ENCODE results near the gene SLC44A1. TPM values are rescaled to one million over a fixed set of nuclear protein-coding genes. Genes with fewer than 3 reads are reported as not detected.

The SLC44A1 gene
- total RNA-seq, 6 donors from 2014 or later: 15.7 to 62.2 (median 44.6) TPM

DNA sequence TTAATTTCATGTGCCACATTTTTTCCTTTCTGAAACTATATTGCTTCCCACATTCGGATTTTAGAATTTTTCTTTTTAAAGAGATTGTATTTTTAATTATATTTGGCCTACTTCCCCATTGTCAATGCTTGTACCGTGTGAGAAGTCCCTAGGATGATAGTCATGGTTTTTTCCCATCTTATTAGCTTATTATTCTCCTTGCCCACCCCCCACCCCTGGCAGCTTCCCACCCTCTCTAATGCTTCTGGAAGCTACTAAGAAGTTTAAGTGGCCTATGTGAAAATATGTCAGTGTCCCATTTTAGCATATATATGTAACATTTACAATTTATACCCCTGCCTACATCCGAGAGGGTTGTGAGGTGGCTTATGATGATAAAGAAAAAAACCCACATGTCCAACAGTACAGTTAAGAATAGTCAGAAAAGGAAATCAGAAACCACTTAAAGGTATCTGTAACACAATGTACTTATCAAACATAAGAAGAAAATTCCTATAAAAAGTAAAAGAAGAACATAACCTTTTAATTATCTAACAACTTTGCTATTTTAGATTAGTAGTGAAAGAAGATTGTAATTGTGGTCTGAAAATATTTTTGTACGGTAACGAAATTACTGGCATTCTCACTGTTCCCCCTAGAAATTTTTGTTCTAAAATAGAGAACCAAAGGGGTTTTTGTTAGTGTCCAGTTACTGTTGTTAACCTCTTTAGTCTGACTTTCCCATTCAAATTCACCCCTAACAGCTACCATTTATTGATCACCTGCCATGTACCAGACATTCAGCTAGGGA, 62.1 kb downstream of the SLC44A1 start:
- H3K4me1 ChIP-seq: peaks cover 0 to 12% (median 7%) of the 10 kb centered on the region in 4 donors
- H3K27me3 ChIP-seq: no peaks in the 10 kb centered on the region
- WGBS, 2 donors: 85 to 86% methylated on average over 5 of the region's 5 CpGs
- ATAC-seq (ENCODE audit: low FRiP score in 2 of 2) (no peak), DNase-seq (no peak)
- H3K36me3 ChIP-seq: no peaks in the 10 kb centered on the region
- no peak overlapping the region for H3K4me3 ChIP-seq
- no peak overlapping the region for H3K27ac ChIP-seq
- TF ChIP-seq, protein P1, sequence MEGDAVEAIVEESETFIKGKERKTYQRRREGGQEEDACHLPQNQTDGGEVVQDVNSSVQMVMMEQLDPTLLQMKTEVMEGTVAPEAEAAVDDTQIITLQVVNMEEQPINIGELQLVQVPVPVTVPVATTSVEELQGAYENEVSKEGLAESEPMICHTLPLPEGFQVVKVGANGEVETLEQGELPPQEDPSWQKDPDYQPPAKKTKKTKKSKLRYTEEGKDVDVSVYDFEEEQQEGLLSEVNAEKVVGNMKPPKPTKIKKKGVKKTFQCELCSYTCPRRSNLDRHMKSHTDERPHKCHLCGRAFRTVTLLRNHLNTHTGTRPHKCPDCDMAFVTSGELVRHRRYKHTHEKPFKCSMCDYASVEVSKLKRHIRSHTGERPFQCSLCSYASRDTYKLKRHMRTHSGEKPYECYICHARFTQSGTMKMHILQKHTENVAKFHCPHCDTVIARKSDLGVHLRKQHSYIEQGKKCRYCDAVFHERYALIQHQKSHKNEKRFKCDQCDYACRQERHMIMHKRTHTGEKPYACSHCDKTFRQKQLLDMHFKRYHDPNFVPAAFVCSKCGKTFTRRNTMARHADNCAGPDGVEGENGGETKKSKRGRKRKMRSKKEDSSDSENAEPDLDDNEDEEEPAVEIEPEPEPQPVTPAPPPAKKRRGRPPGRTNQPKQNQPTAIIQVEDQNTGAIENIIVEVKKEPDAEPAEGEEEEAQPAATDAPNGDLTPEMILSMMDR (IDR thresholded peaks at IDR 0.05): no peak
- TF ChIP-seq POLR2A (IDR thresholded peaks at IDR 0.05) (no peak), EP300 (IDR thresholded peaks at IDR 0.05) (no peak), POLR2AphosphoS5 (IDR thresholded peaks at IDR 0.05) (no peak)
- H3K9me3 ChIP-seq: no peaks in the 10 kb centered on the region

DNA sequence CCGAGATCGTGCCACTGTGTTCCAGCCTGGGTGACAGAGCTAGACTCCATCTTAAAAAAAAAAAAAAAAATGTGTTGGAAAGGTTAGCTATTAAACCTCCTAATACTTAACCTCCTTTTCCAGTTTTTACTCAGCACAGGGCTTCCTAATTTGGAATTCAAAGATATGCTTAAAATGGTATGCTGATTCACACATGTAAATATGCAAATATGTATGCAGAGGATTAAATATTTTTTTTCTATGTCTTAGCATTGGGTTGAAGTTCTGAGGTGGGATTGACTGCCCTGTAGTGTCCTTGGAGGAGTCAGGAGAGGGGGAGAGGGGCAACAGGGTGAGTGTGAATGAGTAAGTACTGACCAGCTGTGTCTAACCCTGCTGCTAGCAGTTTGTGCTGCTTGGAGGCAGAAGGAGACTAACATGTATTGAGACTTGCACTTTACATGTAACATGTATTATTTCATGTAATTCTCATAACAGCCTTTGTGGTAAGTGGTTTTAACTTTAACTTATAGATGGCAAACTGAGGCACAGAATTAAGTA, 63.2 kb downstream of the SLC44A1 start:
- no peaks in the 10 kb centered on the region for H3K9me3 ChIP-seq
- H3K27me3 ChIP-seq: no peaks in the 10 kb centered on the region
- no peak for ATAC-seq (ENCODE audit: low FRiP score in 2 of 2)
- H3K4me3 ChIP-seq: no peak overlapping the region
- DNase-seq: no peak
- H3K4me1 ChIP-seq: peaks cover 0 to 12% (median 7%) of the 10 kb centered on the region in 4 donors
- peak overlapping the region in 2 of 4 donors; percentile 53 to 58 for H3K27ac ChIP-seq
- WGBS, 2 donors: 100% methylated on average over 2 of the region's 2 CpGs
- no peak for TF ChIP-seq EP300 (IDR thresholded peaks at IDR 0.05)
- no peak for TF ChIP-seq POLR2AphosphoS5 (IDR thresholded peaks at IDR 0.05)
- TF ChIP-seq, protein P1 (IDR thresholded peaks at IDR 0.05): no peak
- no peak for TF ChIP-seq POLR2A (IDR thresholded peaks at IDR 0.05)
- H3K36me3 ChIP-seq: no peaks in the 10 kb centered on the region

DNA sequence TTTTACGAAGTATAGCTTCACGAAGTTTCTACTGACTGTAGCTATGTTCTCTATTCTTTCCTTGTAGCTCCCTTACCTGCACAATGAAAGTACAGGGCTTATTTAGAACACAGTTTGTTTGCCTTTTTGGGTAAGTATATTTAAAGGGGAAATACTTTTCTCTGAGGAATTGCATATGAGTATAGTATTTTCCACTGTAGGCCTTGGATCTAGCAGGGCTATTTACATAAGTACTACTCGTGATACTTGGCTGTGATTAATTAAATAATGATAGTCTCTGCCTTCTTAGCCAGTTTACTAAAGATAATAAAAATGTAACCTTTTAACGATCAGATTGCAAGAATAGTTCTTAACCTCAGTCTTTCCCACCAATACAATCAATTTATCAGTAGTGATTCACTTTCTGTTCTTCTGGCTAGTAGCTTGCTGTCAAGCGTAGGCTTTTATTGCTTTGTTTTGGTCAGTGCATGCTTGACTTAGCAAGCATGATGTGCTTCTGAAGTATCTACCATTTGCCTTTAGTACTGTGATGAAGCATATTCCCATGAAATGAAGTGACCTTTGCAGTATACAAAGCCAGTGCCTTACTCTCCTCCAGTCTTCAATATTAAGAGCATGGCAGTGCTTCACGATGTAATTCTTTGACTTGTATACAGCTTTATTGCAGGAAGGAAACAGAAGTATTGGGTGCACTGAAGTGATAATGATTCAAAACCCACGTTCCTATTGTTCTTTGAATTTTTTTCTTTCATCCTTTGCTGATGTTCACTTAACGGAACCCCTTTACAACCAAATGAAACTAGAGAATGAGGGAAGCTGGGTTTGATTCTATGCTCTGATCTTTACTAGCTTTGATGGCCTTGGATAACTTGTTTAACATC, 64.2 kb downstream of the SLC44A1 start:
- H3K4me3 ChIP-seq: no peak overlapping the region
- TF ChIP-seq POLR2AphosphoS5 (IDR thresholded peaks at IDR 0.05) (no peak), EP300 (IDR thresholded peaks at IDR 0.05) (no peak), POLR2A (IDR thresholded peaks at IDR 0.05) (no peak)
- TF ChIP-seq, protein P1 (IDR thresholded peaks at IDR 0.05): no peak
- peaks cover 0 to 12% (median 7%) of the 10 kb centered on the region in 4 donors for H3K4me1 ChIP-seq
- 66 to 68% methylated on average over 8 of the region's 8 CpGs for whole genome bisulfite sequencing, 2 donors
- H3K9me3 ChIP-seq: no peaks in the 10 kb centered on the region
- H3K27ac ChIP-seq: peak overlapping the region in 2 of 4 donors; percentile 53 to 58
- ATAC-seq (ENCODE audit: low FRiP score in 2 of 2) (no peak), DNase-seq (no peak)
- no peaks in the 10 kb centered on the region for H3K27me3 ChIP-seq
- H3K36me3 ChIP-seq: no peaks in the 10 kb centered on the region

DNA sequence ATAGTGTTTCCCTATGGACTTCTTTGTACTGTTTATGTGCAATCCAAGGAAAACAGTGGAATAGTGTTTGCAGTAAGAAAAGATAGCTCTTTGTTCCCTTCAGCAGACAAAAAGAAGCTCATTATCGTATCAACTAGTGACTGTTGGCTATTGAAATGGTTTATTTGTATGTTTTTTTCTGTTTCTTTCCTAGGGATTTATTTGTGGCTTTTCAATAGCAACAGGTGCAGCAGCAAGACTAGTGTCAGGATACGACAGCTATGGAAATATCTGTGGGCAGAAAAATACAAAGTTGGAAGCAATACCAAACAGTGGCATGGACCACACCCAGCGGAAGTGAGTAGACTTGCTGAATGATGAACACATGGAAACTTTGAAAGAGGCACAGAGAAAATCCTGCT, 65.1 kb downstream of the SLC44A1 start:
- H3K4me3 ChIP-seq: no peak overlapping the region
- peak overlapping the region in 2 of 4 donors; percentile 45 to 53 for H3K27ac ChIP-seq
- no peaks in the 10 kb centered on the region for H3K9me3 ChIP-seq
- peaks cover 0 to 12% (median 7%) of the 10 kb centered on the region in 4 donors for H3K4me1 ChIP-seq
- no peaks in the 10 kb centered on the region for H3K27me3 ChIP-seq
- no peak for ATAC-seq (ENCODE audit: low FRiP score in 2 of 2)
- H3K36me3 ChIP-seq: no peaks in the 10 kb centered on the region
- DNase-seq: no peak
- TF ChIP-seq POLR2AphosphoS5 (IDR thresholded peaks at IDR 0.05) (no peak), EP300 (IDR thresholded peaks at IDR 0.05) (no peak), POLR2A (IDR thresholded peaks at IDR 0.05) (no peak)
- TF ChIP-seq, protein P1 (IDR thresholded peaks at IDR 0.05): no peak
- WGBS, 2 donors: 65 to 73% methylated on average over 3 of the region's 3 CpGs

Measured in upper lobe of left lung (tissue), 6 donors.